ENCODE measurements around the gene MAPK8.

Gene MAPK8

GRCh38 chr10:48439581-48440041, 133.1 kb downstream of the MAPK8 start:
- intact Hi-C loops (cut with micrococcal nuclease): loop anchor here (5.0 to 10.0 kb wide), 2 partner anchors 68 to 215 kb away; no protein-coding TSS in a partner anchor
- peaks cover 20% of the 10 kb centered on the region for H3K36me3 Mint-ChIP-seq (ENCODE audit: low read depth)
- no peaks in the 10 kb centered on the region for H3K9me3 Mint-ChIP-seq
- no peaks in the 10 kb centered on the region for H3K27me3 Mint-ChIP-seq
- H3K27ac Mint-ChIP-seq: no peak overlapping the region
- no peak overlapping the region for H3K4me3 Mint-ChIP-seq
- no peaks in the 10 kb centered on the region for H3K4me1 Mint-ChIP-seq (ENCODE audit: low read depth)

GRCh38 chr10:48440771-48441170, 134.3 kb downstream of the MAPK8 start:
- Mint-ChIP-seq H3K4me1 (ENCODE audit: low read depth) (no peaks in the 10 kb centered on the region), H3K36me3 (ENCODE audit: low read depth) (peaks cover 30% of the 10 kb centered on the region), H3K27me3 (no peaks in the 10 kb centered on the region), H3K27ac (no peak overlapping the region), H3K9me3 (no peaks in the 10 kb centered on the region), H3K4me3 (no peak overlapping the region)
- intact Hi-C loops (cut with micrococcal nuclease): loop anchor here (5.0 to 10.0 kb wide), 2 partner anchors 67 to 214 kb away; no protein-coding TSS in a partner anchor

- no peak overlapping the region for H3K4me3 Mint-ChIP-seq
- peaks cover 45% of the 10 kb centered on the region for H3K36me3 Mint-ChIP-seq (ENCODE audit: low read depth)
- no peak overlapping the region for H3K27ac Mint-ChIP-seq
- intact Hi-C loops (cut with micrococcal nuclease): loop anchor here (5.0 to 10.0 kb wide), 2 partner anchors 65 to 213 kb away; no protein-coding TSS in a partner anchor
- peaks cover 5% of the 10 kb centered on the region for H3K4me1 Mint-ChIP-seq (ENCODE audit: low read depth)
- H3K9me3 Mint-ChIP-seq: no peaks in the 10 kb centered on the region
- no peaks in the 10 kb centered on the region for H3K27me3 Mint-ChIP-seq
These were observed 135.8 kb downstream of the MAPK8 start for GRCh38 chr10:48442090-48442808.

- H3K36me3 Mint-ChIP-seq (ENCODE audit: low read depth): peaks cover 50% of the 10 kb centered on the region
These were observed 136.3 kb downstream of the MAPK8 start for GRCh38 chr10:48442809-48443177.

GRCh38 chr10:48444266-48444665, 137.8 kb downstream of the MAPK8 start:
- H3K4me1 Mint-ChIP-seq (ENCODE audit: low read depth): peaks cover 12% of the 10 kb centered on the region
- no peak overlapping the region for H3K27ac Mint-ChIP-seq
- peaks cover 51% of the 10 kb centered on the region for H3K36me3 Mint-ChIP-seq (ENCODE audit: low read depth)
- no peaks in the 10 kb centered on the region for H3K9me3 Mint-ChIP-seq
- intact Hi-C loops (cut with micrococcal nuclease): loop anchor here (5.0 to 10.0 kb wide), 2 partner anchors 63 to 211 kb away; no protein-coding TSS in a partner anchor
- no peak overlapping the region for H3K4me3 Mint-ChIP-seq
- H3K27me3 Mint-ChIP-seq: peaks cover 3% of the 10 kb centered on the region

More at GRCh38 chr10:48442809-48443177, 136.3 kb downstream of the MAPK8 start:
- Mint-ChIP-seq H3K27me3 (peaks cover 3% of the 10 kb centered on the region), H3K4me3 (no peak overlapping the region), H3K9me3 (no peaks in the 10 kb centered on the region), H3K27ac (no peak overlapping the region), H3K4me1 (ENCODE audit: low read depth) (peaks cover 10% of the 10 kb centered on the region)
- intact Hi-C loops (cut with micrococcal nuclease): loop anchor here (5.0 to 10.0 kb wide), 2 partner anchors 65 to 212 kb away; no protein-coding TSS in a partner anchor

- intact Hi-C loops (cut with micrococcal nuclease): loop anchor here (5.0 to 10.0 kb wide), 2 partner anchors 62 to 210 kb away; no protein-coding TSS in a partner anchor
- peaks cover 12% of the 10 kb centered on the region for H3K4me1 Mint-ChIP-seq (ENCODE audit: low read depth)
- no peak overlapping the region for H3K27ac Mint-ChIP-seq
- H3K36me3 Mint-ChIP-seq (ENCODE audit: low read depth): peaks cover 59% of the 10 kb centered on the region
- H3K9me3 Mint-ChIP-seq: no peaks in the 10 kb centered on the region
- no peak overlapping the region for H3K4me3 Mint-ChIP-seq
- peaks cover 3% of the 10 kb centered on the region for H3K27me3 Mint-ChIP-seq
These were observed 138.7 kb downstream of the MAPK8 start for GRCh38 chr10:48444861-48445841.

- peaks cover 12% of the 10 kb centered on the region for H3K4me1 Mint-ChIP-seq (ENCODE audit: low read depth)
- intact Hi-C loops (cut with micrococcal nuclease): loop anchor here (10.0 kb wide), 1 partner anchor 209 kb away; no protein-coding TSS in a partner anchor
- H3K4me3 Mint-ChIP-seq: no peak overlapping the region
- no peak overlapping the region for H3K27ac Mint-ChIP-seq
- H3K9me3 Mint-ChIP-seq: no peaks in the 10 kb centered on the region
- peaks cover 67% of the 10 kb centered on the region for H3K36me3 Mint-ChIP-seq (ENCODE audit: low read depth)
- peaks cover 3% of the 10 kb centered on the region for H3K27me3 Mint-ChIP-seq
These were observed 139.5 kb downstream of the MAPK8 start for GRCh38 chr10:48445932-48446331.

- Mint-ChIP-seq H3K9me3 (no peaks in the 10 kb centered on the region), H3K36me3 (ENCODE audit: low read depth) (peaks cover 75% of the 10 kb centered on the region), H3K27me3 (peaks cover 3% of the 10 kb centered on the region), H3K4me1 (ENCODE audit: low read depth) (peaks cover 12% of the 10 kb centered on the region), H3K4me3 (no peak overlapping the region), H3K27ac (no peak overlapping the region)
- intact Hi-C loops (cut with micrococcal nuclease): loop anchor here (10.0 kb wide), 1 partner anchor 208 kb away; no protein-coding TSS in a partner anchor
These were observed 140.3 kb downstream of the MAPK8 start for GRCh38 chr10:48446785-48447184.

- Mint-ChIP-seq H3K4me3 (no peak overlapping the region), H3K27me3 (peaks cover 3% of the 10 kb centered on the region), H3K4me1 (ENCODE audit: low read depth) (peaks cover 12% of the 10 kb centered on the region), H3K27ac (no peak overlapping the region), H3K9me3 (no peaks in the 10 kb centered on the region), H3K36me3 (ENCODE audit: low read depth) (peaks cover 78% of the 10 kb centered on the region)
- intact Hi-C loops (cut with micrococcal nuclease): loop anchor here (10.0 kb wide), 1 partner anchor 207 kb away; no protein-coding TSS in a partner anchor
These were observed 141.1 kb downstream of the MAPK8 start for GRCh38 chr10:48447356-48448215.

GRCh38 chr10:48448796-48449195, 142.3 kb downstream of the MAPK8 start:
- Mint-ChIP-seq H3K27me3 (peaks cover 3% of the 10 kb centered on the region), H3K36me3 (ENCODE audit: low read depth) (peaks cover 88% of the 10 kb centered on the region), H3K4me1 (ENCODE audit: low read depth) (peaks cover 12% of the 10 kb centered on the region), H3K4me3 (no peak overlapping the region), H3K9me3 (no peaks in the 10 kb centered on the region), H3K27ac (no peak overlapping the region)
- intact Hi-C loops (cut with micrococcal nuclease): loop anchor here (10.0 kb wide), 1 partner anchor 206 kb away; no protein-coding TSS in a partner anchor

- Mint-ChIP-seq H3K4me3 (no peak overlapping the region), H3K9me3 (no peaks in the 10 kb centered on the region), H3K36me3 (ENCODE audit: low read depth) (peaks cover 95% of the 10 kb centered on the region), H3K27me3 (peaks cover 3% of the 10 kb centered on the region), H3K4me1 (ENCODE audit: low read depth) (peaks cover 12% of the 10 kb centered on the region), H3K27ac (no peak overlapping the region)
- intact Hi-C loops (cut with micrococcal nuclease): loop anchor here (10.0 kb wide), 1 partner anchor 205 kb away; no protein-coding TSS in a partner anchor
These were observed 143.2 kb downstream of the MAPK8 start for GRCh38 chr10:48449501-48450232.

GRCh38 chr10:48450233-48450740, 143.8 kb downstream of the MAPK8 start:
- H3K36me3 Mint-ChIP-seq (ENCODE audit: low read depth): peaks cover 95% of the 10 kb centered on the region
- H3K4me1 Mint-ChIP-seq (ENCODE audit: low read depth): peaks cover 12% of the 10 kb centered on the region
- no peak overlapping the region for H3K4me3 Mint-ChIP-seq
- H3K9me3 Mint-ChIP-seq: no peaks in the 10 kb centered on the region
- no peak overlapping the region for H3K27ac Mint-ChIP-seq
- peaks cover 7% of the 10 kb centered on the region for H3K27me3 Mint-ChIP-seq
- intact Hi-C loops (cut with micrococcal nuclease): no loop called here

Data from dendritic cell treated with granulocyte-macrophage colony-stimulating factor and Interleukin-4, amounts not matched to agents 40 ng/mL and 50 ng/mL, for 4 days (primary cell).